GM12878 (cell line): ENCODE data around the gene GCM1. TPM values are rescaled to one million over a fixed set of nuclear protein-coding genes. Genes with fewer than 3 reads are reported as not detected.

Source experiments
- ASH2L ChIP-seq: fragments of 300-600, 200-600 bp; sonication (generic); IDR thresholded peaks from 2 replicates; pipeline ENCODE4 v1.6.1; 2017; ENCODE audit warnings: low read depth, mild to moderate bottlenecking, borderline replicate concordance
- E2F8 ChIP-seq: fragments of 450-650 bp; IDR thresholded peaks from 2 replicates; pipeline ENCODE4 v1.6.1; 2018; ENCODE audit warnings: mild to moderate bottlenecking, low read depth, moderate library complexity; ENCODE audit not compliant: partially characterized antibody
- EP300 ChIP-seq, 2 experiments: fragments of 150-350 bp in 1 of 2; IDR thresholded peaks; 2 replicates each; pipeline ENCODE4 v1.6.1; 2011 to 2012; ENCODE audit warnings: low read depth in 2 of 2, low read length in 2 of 2, borderline replicate concordance in 1 of 2, improper control_type of control experiment in 1 of 2, inconsistent platforms in 1 of 2; ENCODE audit not compliant: control insufficient read depth in 1 of 2
- GATAD2B ChIP-seq: fragments of 450-650 bp; conservative IDR thresholded peaks from 2 replicates; pipeline ENCODE4 v1.6.1; 2017; ENCODE audit warnings: low read depth, mild to moderate bottlenecking, moderate library complexity
- IRF5 ChIP-seq: fragments of 450-650 bp; IDR thresholded peaks from 2 replicates; pipeline ENCODE4 v1.6.1; 2017; ENCODE audit warnings: borderline replicate concordance
- MXI1 ChIP-seq: fragments of 150-350 bp; IDR thresholded peaks from 2 replicates; pipeline ENCODE4 v1.6.1; 2011; ENCODE audit warnings: low read depth, mild to moderate bottlenecking, inconsistent platforms, low read length, improper control_type of control experiment
- MYB ChIP-seq: fragments of 150-350 bp; IDR thresholded peaks from 2 replicates; pipeline ENCODE4 v1.6.1; 2014; ENCODE audit warnings: mild to moderate bottlenecking, low read depth, low read length, borderline replicate concordance
- NR2F1 ChIP-seq: fragments of 450-650 bp; conservative IDR thresholded peaks from 2 replicates; pipeline ENCODE4 v1.6.1; 2017; ENCODE audit warnings: mild to moderate bottlenecking
- PBX3 ChIP-seq: IDR thresholded peaks from 2 replicates; pipeline ENCODE4 v1.6.1; 2011; ENCODE audit warnings: mild to moderate bottlenecking, low read depth, low read length, moderate library complexity; ENCODE audit not compliant: insufficient replicate concordance
- POLR2A ChIP-seq: IDR thresholded peaks from 2 replicates; pipeline ENCODE4 v1.6.1; 2011; ENCODE audit warnings: low read depth, mild to moderate bottlenecking, low read length
- PRDM15 ChIP-seq: fragments of 450-650 bp; formaldehyde crosslinking; IDR thresholded peaks from 2 replicates; pipeline ENCODE4 v1.4.0; 2020; ENCODE audit warnings: mild to moderate bottlenecking, moderate library complexity
- RAD21 ChIP-seq: IDR thresholded peaks from 2 replicates; pipeline ENCODE4 v1.6.1; 2011; ENCODE audit warnings: mild to moderate bottlenecking, low read depth, low read length, moderate library complexity; ENCODE audit not compliant: insufficient read depth
- RB1 ChIP-seq: fragments of 450-650 bp; formaldehyde crosslinking; IDR thresholded peaks from 2 replicates; pipeline ENCODE4 v1.6.1; 2017; ENCODE audit warnings: mild to moderate bottlenecking, borderline replicate concordance
- RCOR1 ChIP-seq: conservative IDR thresholded peaks from 2 replicates; pipeline ENCODE4 v1.6.1; 2012; ENCODE audit warnings: low read depth, low read length, improper control_type of control experiment
- SPI1 ChIP-seq: IDR thresholded peaks from 2 replicates; pipeline ENCODE4 v1.6.1; 2011; ENCODE audit warnings: low read depth, mild to moderate bottlenecking, low read length, moderate library complexity, borderline replicate concordance; ENCODE audit not compliant: insufficient read depth
- SREBF2 ChIP-seq: IDR thresholded peaks from 2 replicates; pipeline ENCODE4 v1.6.1; 2012; ENCODE audit warnings: mild to moderate bottlenecking, low read length
- TAF1 ChIP-seq: IDR thresholded peaks from 2 replicates; pipeline ENCODE4 v1.6.1; 2011; ENCODE audit warnings: mild to moderate bottlenecking, low read depth, low read length, borderline replicate concordance
- TCF12 ChIP-seq: IDR thresholded peaks from 2 replicates; pipeline ENCODE4 v1.6.1; 2011; ENCODE audit warnings: low read depth, mild to moderate bottlenecking, low read length
- TCF7 ChIP-seq: IDR thresholded peaks from 2 replicates; pipeline ENCODE4 v1.6.1; 2014; ENCODE audit warnings: antibody characterized with exemption, borderline replicate concordance
- polyA plus RNA-seq, 11 experiments: library from polyadenylated mRNA; depleted of rRNA in 4 of 11; unstranded in 6 of 11; stranded (reverse) in 5 of 11; fragments of >200 nt; fragmentation: Nextera tagmentation in 4 of 11; fragmentation: Illumina TruSeq in 1 of 11; extraction: Ambion mirVana in 4 of 11; extraction: Trizol in 1 of 11; gene quantifications; 1 replicate in 1 of 11; 2 replicates in 10 of 11; pipeline versions ENCODE4 v1.2.1 to v1.2.3, GENCODE V29; 2011 to 2016; ENCODE audit warnings: inconsistent platforms in 2 of 11, missing spikeins in 2 of 11, low read depth in 1 of 11
- total RNA-seq, 4 experiments: library from RNA; depleted of rRNA in 3 of 4; stranded (reverse); fragments of >200 nt in 3 of 4; fragmentation: Illumina TruSeq in 1 of 4; extraction: Trizol in 1 of 4; gene quantifications; 2 replicates each; pipeline versions ENCODE4 v1.2.1 to v1.2.3, GENCODE V29; 2013 to 2021

GCM1 gene
- total and polyA plus RNA-seq, 10 of the 15 experiments (the other 5 are each of a cell fraction or from before 2014, with no cell fraction given), result 0.04 to 0.08 (median 0.05) TPM; not detected in 5

GRCh38 chr6:53171605-53172467, 23.2 kb upstream of the GCM1 start (continued):
- TF ChIP-seq PBX3 (no peak), POLR2A (no peak), MYB (peak; percentile 27; the same call in 1 of the 2 replicates), EP300 (IDR thresholded peaks at IDR 0.05; ENCODE audit: borderline replicate concordance in 1 of 2, control insufficient read depth in 1 of 2, low read depth in 2 of 2, low read length in 2 of 2) (no peak), PRDM15 (CRISPR knock-in tag) (no peak), RCOR1 (no peak), MXI1 (no peak), RAD21 (peak; percentile 100), RB1 (peak; percentile 85; the same call in 1 of the 2 replicates), TCF7 (no peak), ASH2L (no peak), SPI1 (peak; percentile 3; the same call in 1 of the 2 replicates), TAF1 (no peak), SREBF2 (no peak), E2F8 (no peak), GATAD2B (no peak), IRF5 (no peak), TCF12 (0 out of 2 replicates have a peak, but pooled peaks have one; percentile 51), NR2F1 (no peak)
